Prostate gland (tissue), 2 donors: Measurements from ENCODE around the gene EIF2D.

Source experiments
- CTCF ChIP-seq, 4 experiments: fragments of 200-600 bp in 2 of 4; fragments of 450-650 bp in 2 of 4; sonication (generic) in 2 of 4; IDR thresholded peaks; 1 replicate in 3 of 4; 2 replicates in 1 of 4; pipeline ENCODE4 v1.5.1; 2016 to 2019; ENCODE audit warnings: antibody characterized with exemption in 4 of 4, mild to moderate bottlenecking in 2 of 4, moderate library complexity in 2 of 4
- POLR2A ChIP-seq: fragments of 450-650 bp; IDR thresholded peaks from one replicate; pipeline ENCODE4 v1.6.1; 2016; ENCODE audit warnings: antibody characterized with exemption, mild to moderate bottlenecking
- POLR2AphosphoS5 ChIP-seq: sonication (generic); formaldehyde crosslinking; IDR thresholded peaks from one replicate; pipeline ENCODE4 v1.6.1; 2017; ENCODE audit warnings: antibody characterized with exemption

- TF ChIP-seq CTCF (IDR thresholded peaks at IDR 0.05) (peak; percentile 58 to 85 (median 82)), POLR2A (no peak), POLR2AphosphoS5 (peak; percentile 47)
Measured at GRCh38 chr1:206634365-206635079, 22.3 kb upstream of the EIF2D start.
